Measurements from ENCODE around the gene RCE1. TPM values are rescaled to one million over a fixed set of nuclear protein-coding genes. Genes with fewer than 3 reads are reported as not detected.
A peak's percentile ranks its signal among the peaks of the same experiment; 100 is the strongest.

Gene RCE1
- total RNA-seq, 1 donor from 2014 or later = 3.2 TPM

- DNase-seq (ENCODE audit: low spot score) (peak; percentile 51), ATAC-seq (no peak)
These were observed 1.4 kb downstream of the RCE1 start for GRCh38 chr11:66844496-66845142.

DNA sequence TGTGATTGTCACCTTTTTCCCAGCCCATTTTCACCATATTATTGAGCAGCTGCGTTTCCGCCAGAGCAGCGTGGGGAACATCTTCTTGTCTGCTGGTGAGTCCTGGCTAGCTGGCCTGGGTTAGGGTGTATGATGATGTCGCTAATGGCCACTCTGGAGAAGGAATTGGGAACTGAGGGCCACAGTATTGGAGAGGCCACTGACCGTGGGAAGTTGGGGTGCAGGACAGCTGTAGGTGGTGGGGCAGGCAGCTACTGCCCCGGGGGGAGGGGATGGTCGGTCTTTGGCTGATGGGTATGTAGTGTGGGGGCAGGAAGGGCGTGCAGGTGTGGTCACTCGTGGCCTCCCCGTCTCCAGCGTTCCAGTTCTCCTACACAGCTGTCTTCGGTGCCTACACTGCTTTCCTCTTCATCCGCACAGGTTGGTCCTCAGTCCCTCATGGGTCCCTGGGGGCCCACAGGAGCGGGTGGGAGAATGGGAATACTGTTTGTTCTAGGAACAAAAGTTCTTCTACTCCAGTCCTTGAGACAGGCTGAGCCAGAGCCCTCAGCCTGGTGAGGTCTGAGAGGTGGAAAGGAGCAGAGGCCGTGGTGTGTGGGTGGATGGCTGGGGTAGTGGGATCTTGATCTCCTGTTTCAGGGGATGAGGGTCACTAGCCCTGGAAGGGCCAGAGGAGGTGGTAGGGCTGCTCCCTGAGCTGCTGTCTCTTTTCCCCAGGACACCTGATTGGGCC is 2.1 kb downstream of the RCE1 start:
- ATAC-seq (no peak), DNase-seq (ENCODE audit: low spot score) (peak; percentile 48)

- ATAC-seq = no peak
- DNase-seq (ENCODE audit: low spot score) = no peak
These were observed 2.6 kb downstream of the RCE1 start for GRCh38 chr11:66845876-66846212.

- ATAC-seq (no peak), DNase-seq (ENCODE audit: low spot score) (no peak)
These were observed 3.4 kb downstream of the RCE1 start for GRCh38 chr11:66846671-66847091.

GRCh38 chr11:66847461-66848232 is 4.4 kb downstream of the RCE1 start:
- DNase-seq (ENCODE audit: low spot score) (no peak), ATAC-seq (no peak)

DNA sequence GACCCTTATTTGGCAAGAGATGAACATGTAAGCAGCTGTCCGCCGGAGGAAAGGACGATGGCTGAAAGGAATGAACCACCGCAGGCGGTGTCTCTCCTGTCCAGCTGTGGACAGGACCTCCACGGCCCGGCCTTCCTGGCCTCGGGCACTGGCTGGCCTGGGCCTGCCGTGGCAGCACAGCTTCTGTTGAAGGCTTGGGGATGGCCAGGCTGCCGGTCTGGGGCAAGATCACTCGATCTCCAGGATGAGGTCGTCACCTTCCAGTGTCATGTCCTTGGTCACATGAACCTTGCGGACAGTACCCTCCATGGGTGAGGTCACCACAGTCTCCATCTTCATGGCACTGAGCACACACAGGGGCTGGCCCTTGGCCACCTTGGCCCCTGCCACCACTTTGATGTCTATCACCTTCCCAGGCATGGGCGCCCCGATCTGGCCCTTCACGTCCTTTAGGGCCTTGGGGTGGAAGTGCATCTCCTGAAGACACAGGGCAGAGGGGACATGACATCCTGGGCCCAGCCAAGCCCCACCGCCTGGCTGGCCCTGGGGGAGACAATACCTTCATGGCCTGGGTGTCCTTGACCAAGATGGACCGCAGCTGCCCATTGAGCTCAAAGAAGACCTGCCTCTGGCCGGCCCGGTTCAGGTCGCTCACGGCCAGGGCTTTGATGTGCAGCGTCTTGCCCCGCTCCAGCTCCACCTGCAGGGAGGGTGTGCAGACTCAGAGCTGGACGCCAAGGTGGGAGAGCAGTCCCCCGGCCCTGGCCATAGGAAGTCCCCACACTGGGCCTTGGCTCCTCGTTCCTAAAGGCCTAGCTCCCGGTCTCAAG is 5.6 kb downstream of the RCE1 start:
- peak; percentile 48 for DNase-seq (ENCODE audit: low spot score)
- no peak for ATAC-seq

DNA sequence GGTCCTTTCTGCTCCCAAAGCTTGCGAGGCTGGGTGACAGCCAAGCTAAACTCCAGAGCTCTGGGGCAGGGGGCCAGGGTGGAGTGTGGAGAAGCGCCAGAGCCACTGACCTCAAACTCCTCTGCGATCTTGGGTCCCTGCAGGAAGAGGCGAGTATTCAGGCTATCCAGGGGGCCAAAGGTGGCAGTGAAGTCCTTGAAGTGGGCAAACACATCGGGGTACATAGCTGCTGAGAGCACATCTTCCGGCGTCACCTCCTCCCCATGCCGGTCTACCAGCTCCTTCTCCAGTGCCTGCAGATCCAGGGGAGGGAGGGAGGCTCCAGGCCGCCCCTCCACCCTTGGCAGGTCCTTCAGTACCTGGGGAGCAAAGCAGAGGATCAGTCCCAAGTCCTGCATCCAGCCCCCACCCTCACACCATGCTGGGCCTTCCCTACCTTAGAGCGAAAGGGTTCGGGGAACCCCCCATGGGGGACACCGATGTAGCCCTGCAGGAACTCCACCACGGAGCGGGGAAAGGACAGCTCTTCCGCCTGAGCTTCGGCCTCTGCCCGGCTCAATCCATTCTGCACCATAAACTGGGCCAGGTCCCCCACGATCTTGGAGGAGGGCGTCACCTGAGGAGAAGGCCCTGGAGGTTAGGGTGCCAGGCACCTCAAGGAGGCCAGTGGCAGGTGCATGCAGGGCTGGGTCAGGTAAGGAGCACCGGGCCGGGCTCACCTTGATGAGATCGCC is 6.4 kb downstream of the RCE1 start:
- peak; percentile 44 for DNase-seq (ENCODE audit: low spot score)
- no peak for ATAC-seq

DNA sequence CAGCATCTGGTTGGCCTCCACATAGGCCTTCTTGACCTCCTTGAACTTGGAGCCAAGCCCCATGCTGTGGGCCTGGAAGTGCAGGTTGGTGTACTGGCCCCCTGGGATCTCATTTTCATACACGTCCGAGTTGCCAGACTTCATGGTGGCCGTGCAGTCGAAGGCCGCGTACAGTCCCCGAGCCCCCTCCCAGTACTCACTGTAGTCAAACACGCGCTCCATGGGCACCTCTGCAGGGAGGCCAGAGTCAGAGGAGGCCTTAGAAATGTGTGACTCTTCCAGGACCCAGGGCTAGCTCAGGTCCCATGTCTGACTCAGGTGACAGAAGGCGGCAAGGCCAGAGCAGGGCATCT is 7.0 kb downstream of the RCE1 start:
- DNase-seq (ENCODE audit: low spot score) (no peak), ATAC-seq (no peak)

GRCh38 chr11:66850588-66851238 is 7.5 kb downstream of the RCE1 start:
- no peak for ATAC-seq
- DNase-seq (ENCODE audit: low spot score) = peak; percentile 44

DNA sequence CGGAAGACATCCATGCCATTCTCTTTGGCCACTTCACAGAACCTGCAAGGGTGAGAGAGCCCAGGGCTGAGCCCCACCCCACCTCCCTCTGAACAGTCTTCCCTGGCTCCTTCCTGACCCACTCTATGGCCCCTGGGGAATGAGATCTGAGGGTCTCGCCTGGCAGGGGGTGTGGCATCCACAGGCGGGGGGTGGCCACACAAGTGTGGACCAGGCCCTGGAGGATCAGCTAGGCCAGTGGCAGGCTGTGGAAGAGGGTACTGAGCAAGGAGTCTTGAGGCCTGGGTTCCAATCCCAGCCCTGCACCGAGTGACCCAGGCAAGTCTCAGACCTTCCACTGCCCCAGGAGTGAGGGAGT is 8.0 kb downstream of the RCE1 start:
- ATAC-seq (no peak), DNase-seq (ENCODE audit: low spot score) (peak; percentile 44)

- DNase-seq (ENCODE audit: low spot score) = no peak
- no peak for ATAC-seq
These were observed 8.6 kb downstream of the RCE1 start for GRCh38 chr11:66851698-66852465.

- no peak for DNase-seq (ENCODE audit: low spot score)
These were observed 9.4 kb downstream of the RCE1 start for GRCh38 chr11:66852466-66853241.

DNA sequence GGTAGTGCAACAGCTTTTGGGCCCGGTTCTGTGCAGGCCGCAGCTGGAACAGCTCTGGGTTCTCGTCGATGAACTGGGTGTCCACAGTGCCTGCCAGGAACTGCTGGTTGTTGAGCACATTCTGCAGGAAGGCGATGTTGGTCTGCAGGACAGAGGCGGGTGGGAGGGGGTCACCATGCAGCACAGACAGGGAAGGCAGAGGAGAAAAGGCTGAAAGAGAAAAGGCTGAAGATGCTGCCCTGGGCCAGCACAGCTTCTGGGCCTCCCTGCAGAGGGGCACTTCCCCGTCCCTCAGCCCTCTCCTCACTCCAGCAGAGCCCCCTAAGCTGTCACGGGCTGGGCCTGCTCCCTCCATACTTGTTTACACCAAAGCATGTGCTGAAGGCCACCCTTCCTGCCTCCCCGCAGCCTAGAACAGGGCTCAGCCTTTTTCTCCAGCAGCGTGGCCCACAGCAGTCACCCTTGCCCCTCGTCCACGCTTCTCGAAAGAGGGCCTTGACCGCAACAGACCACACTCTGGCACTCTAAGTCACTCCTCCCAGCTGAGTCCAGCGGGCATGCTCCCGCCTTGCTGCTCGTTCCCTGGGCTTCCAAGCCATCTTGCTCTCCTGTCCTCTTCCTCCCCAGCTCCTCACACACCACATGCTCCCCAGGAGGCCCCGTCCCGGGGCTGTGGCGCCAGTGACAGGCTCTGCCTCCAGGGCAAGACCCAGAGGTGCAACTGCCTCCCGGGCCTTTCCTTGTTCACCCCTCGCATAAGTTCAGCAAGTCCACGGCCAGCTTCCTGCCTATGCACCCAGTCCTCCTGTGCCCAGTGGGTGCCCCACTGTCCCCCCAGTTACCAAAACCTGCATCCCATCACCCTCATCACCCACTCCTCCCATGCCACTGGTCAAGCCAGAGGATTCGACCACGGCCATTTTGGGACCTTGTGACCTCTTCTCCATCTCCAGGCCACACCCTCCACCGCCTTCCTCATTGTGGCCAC is 10.3 kb downstream of the RCE1 start:
- DNase-seq (ENCODE audit: low spot score) = no peak
- ATAC-seq = no peak

More at GRCh38 chr11:66852466-66853241, 9.4 kb downstream of the RCE1 start:
- ATAC-seq = no peak

DNA sequence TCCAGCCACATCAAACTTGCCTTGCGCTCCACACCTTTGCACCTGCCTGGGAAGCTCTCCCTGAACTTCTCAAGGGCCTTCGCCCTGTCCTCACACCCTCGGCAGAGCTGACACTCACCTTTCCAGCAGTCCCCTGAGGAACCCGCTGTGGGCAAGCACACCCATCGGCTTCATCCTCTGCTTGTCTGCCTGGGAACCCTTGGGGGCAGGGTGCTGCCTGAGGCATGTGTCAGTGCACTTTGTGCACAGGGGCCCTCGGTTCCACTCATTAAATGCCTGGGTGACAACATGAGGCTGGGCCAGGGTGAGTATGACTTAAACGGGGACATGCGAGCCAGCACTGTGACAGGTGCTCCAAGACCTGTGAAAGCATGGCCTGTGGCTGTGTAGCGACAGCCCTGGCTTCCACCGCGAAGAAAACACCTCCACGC is 11.0 kb downstream of the RCE1 start:
- ATAC-seq = no peak
- DNase-seq (ENCODE audit: low spot score) = no peak

GRCh38 chr11:66854729-66855211 is 11.5 kb downstream of the RCE1 start:
- DNase-seq (ENCODE audit: low spot score) (no peak), ATAC-seq (no peak)

- DNase-seq (ENCODE audit: low spot score) = peak; percentile 84
- peak; percentile 69 for ATAC-seq
These were observed 12.6 kb downstream of the RCE1 start for GRCh38 chr11:66855574-66856495.

Data from left lobe of liver (tissue), 2 donors.